Neural progenitor cell (in vitro differentiated cells): ENCODE measurements around the gene RASSF5. TPM values are rescaled to one million over a fixed set of nuclear protein-coding genes. Genes with fewer than 3 reads are reported as not detected.

Experiments
- DNase-seq: peaks from one replicate; pipeline ENCODE4 v3.0.0-alpha.2; 2016; ENCODE audit warnings: low spot score
- H2AFZ ChIP-seq: fragments of 200-600 bp; sonication (generic); replicated peaks from 2 replicates; pipeline ENCODE4 v1.6.1; 2016; ENCODE audit warnings: antibody characterized with exemption
- H3F3A ChIP-seq: fragments of 200-600 bp; sonication (generic); 2 replicates; pipeline ENCODE4 v1.6.1; 2016; ENCODE audit warnings: antibody characterized with exemption, low read depth
- H3K27ac ChIP-seq: fragments of 200-600 bp; sonication (generic); 2 replicates; pipeline ENCODE4 v1.5.1; 2016; ENCODE audit warnings: mild to moderate bottlenecking
- H3K27me3 ChIP-seq: fragments of 200-600 bp; sonication (generic); 2 replicates; pipeline ENCODE4 v1.6.1; 2016; ENCODE audit warnings: mild to moderate bottlenecking, moderate library complexity
- H3K36me3 ChIP-seq: fragments of 200-600 bp; sonication (generic); 2 replicates; pipeline ENCODE4 v1.5.1; 2016
- H3K4me1 ChIP-seq: fragments of 200-600 bp; sonication (generic); 2 replicates; pipeline ENCODE4 v1.6.1; 2016; ENCODE audit warnings: mixed run types
- H3K4me2 ChIP-seq: fragments of 200-600 bp; sonication (generic); 2 replicates; pipeline ENCODE4 v1.6.1; 2016
- H3K4me3 ChIP-seq: fragments of 200-600 bp; sonication (generic); 2 replicates; pipeline ENCODE4 v1.5.1; 2016
- H3K79me2 ChIP-seq: fragments of 200-600 bp; sonication (generic); 2 replicates; pipeline ENCODE4 v1.6.1; 2016; ENCODE audit warnings: low read depth
- H3K9ac ChIP-seq: fragments of 200-600 bp; sonication (generic); 2 replicates; pipeline ENCODE4 v1.6.1; 2016
- H3K9me3 ChIP-seq: fragments of 200-600 bp; sonication (generic); 2 replicates; pipeline ENCODE4 v1.5.1; 2016; ENCODE audit warnings: low read depth
- H4K20me1 ChIP-seq: fragments of 200-600 bp; sonication (generic); 2 replicates; pipeline ENCODE4 v1.6.1; 2016; ENCODE audit warnings: low read depth
- H3K27ac Mint-ChIP-seq: 3 replicates; pipeline ENCODE4 v1.8.0; 2021; ENCODE audit warnings: mixed read lengths
- H3K27me3 Mint-ChIP-seq: 2 replicates; pipeline ENCODE4 v1.8.0; 2022; ENCODE audit warnings: low read depth, mild to moderate bottlenecking, inconsistent platforms, moderate library complexity, mixed read lengths; ENCODE audit not compliant: insufficient read depth
- H3K36me3 Mint-ChIP-seq: 3 replicates; pipeline ENCODE4 v1.8.0; 2021; ENCODE audit warnings: mixed read lengths
- H3K4me1 Mint-ChIP-seq: 3 replicates; pipeline ENCODE4 v1.8.0; 2021; ENCODE audit warnings: mixed read lengths
- H3K4me3 Mint-ChIP-seq: 3 replicates; pipeline ENCODE4 v1.8.0; 2021; ENCODE audit warnings: mild to moderate bottlenecking, moderate library complexity, mixed read lengths
- H3K9me3 Mint-ChIP-seq: 3 replicates; pipeline ENCODE4 v1.8.0; 2020; ENCODE audit warnings: mixed read lengths
- EZH2 ChIP-seq: fragments of 200-600 bp; sonication (generic); IDR thresholded peaks from 2 replicates; pipeline ENCODE4 v1.6.1; 2017; ENCODE audit warnings: antibody characterized with exemption, mild to moderate bottlenecking, moderate library complexity
- EZH2phosphoT487 ChIP-seq: fragments of 200-600 bp; sonication (generic); IDR thresholded peaks from 2 replicates; pipeline ENCODE4 v1.6.1; 2017; ENCODE audit warnings: antibody characterized with exemption
- total RNA-seq: library from RNA; depleted of rRNA; stranded (reverse); fragments of >200 nt; gene quantifications from 2 replicates; pipeline ENCODE4 v1.2.3, GENCODE V29; 2015; ENCODE audit warnings: low replicate concordance
- TF ChIP-seq, protein P1 (sequence below): fragments of 200-600 bp; sonication (generic); IDR thresholded peaks from 2 replicates; pipeline ENCODE4 v1.5.1; 2017; ENCODE audit warnings: antibody characterized with exemption, mild to moderate bottlenecking

Gene RASSF5
- total RNA-seq, 1 donor from 2014 or later, result 0.43 TPM

GRCh38 chr1:206566999-206567398 is 59.7 kb downstream of the RASSF5 start:
- Histone ChIP-seq H3K27me3 (no peaks in the 10 kb centered on the region), H3K4me2 (no peak overlapping the region), H3K79me2 (no peaks in the 10 kb centered on the region), H3K9me3 (no peaks in the 10 kb centered on the region), H3K27ac (no peak overlapping the region), H4K20me1 (no peaks in the 10 kb centered on the region), H3K9ac (no peak overlapping the region), H3K4me3 (no peak overlapping the region), H3K36me3 (no peaks in the 10 kb centered on the region), H3F3A (no peaks in the 10 kb centered on the region), H3K4me1 (peaks cover 7% of the 10 kb centered on the region), H2AFZ (no peak overlapping the region)
- Mint-ChIP-seq H3K9me3 (no peaks in the 10 kb centered on the region), H3K27ac (peak overlapping the region; percentile 89), H3K4me3 (no peak overlapping the region), H3K27me3 (peaks cover 7% of the 10 kb centered on the region), H3K4me1 (peaks cover 16% of the 10 kb centered on the region), H3K36me3 (no peaks in the 10 kb centered on the region)
- DNase-seq, result no peak
- no peak for TF ChIP-seq EZH2phosphoT487
- TF ChIP-seq, protein P1, sequence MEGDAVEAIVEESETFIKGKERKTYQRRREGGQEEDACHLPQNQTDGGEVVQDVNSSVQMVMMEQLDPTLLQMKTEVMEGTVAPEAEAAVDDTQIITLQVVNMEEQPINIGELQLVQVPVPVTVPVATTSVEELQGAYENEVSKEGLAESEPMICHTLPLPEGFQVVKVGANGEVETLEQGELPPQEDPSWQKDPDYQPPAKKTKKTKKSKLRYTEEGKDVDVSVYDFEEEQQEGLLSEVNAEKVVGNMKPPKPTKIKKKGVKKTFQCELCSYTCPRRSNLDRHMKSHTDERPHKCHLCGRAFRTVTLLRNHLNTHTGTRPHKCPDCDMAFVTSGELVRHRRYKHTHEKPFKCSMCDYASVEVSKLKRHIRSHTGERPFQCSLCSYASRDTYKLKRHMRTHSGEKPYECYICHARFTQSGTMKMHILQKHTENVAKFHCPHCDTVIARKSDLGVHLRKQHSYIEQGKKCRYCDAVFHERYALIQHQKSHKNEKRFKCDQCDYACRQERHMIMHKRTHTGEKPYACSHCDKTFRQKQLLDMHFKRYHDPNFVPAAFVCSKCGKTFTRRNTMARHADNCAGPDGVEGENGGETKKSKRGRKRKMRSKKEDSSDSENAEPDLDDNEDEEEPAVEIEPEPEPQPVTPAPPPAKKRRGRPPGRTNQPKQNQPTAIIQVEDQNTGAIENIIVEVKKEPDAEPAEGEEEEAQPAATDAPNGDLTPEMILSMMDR, result no peak
- TF ChIP-seq EZH2, result no peak

DNA sequence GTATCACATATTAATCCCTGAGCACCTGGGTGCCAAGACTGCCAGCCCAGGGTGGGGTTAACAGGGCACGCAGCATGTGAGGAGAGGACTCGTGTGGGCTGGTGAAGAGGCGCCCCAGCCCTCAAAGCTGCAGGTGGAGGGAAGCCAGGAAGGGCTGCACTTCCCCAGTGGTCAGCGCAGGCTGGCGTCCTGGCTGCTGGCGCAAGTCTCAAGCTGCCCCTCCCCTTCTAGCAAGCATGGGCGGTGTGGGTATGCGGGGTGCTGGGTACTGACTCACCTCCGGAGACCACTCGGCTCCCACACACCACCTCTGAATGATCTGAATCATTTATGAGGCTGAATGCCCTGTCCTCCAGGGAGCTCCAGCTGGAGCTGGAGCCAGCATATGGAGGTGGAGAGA is 60.9 kb downstream of the RASSF5 start:
- Mint-ChIP-seq H3K4me3 (no peak overlapping the region), H3K9me3 (no peaks in the 10 kb centered on the region), H3K27me3 (peaks cover 6% of the 10 kb centered on the region), H3K4me1 (peaks cover 16% of the 10 kb centered on the region), H3K36me3 (no peaks in the 10 kb centered on the region), H3K27ac (no peak overlapping the region)
- Histone ChIP-seq H3K27ac (no peak overlapping the region), H3K4me1 (peaks cover 7% of the 10 kb centered on the region), H3K4me2 (no peak overlapping the region), H3K27me3 (no peaks in the 10 kb centered on the region), H3K36me3 (no peaks in the 10 kb centered on the region), H4K20me1 (no peaks in the 10 kb centered on the region), H2AFZ (no peak overlapping the region), H3K9me3 (no peaks in the 10 kb centered on the region), H3F3A (no peaks in the 10 kb centered on the region), H3K4me3 (no peak overlapping the region), H3K79me2 (no peaks in the 10 kb centered on the region), H3K9ac (no peak overlapping the region)
- TF ChIP-seq, protein P1, result no peak
- TF ChIP-seq EZH2, result no peak
- TF ChIP-seq EZH2phosphoT487, result no peak
- DNase-seq, result no peak

GRCh38 chr1:206568779-206569352 is 61.5 kb downstream of the RASSF5 start:
- TF ChIP-seq, protein P1, result no peak
- no peak for TF ChIP-seq EZH2
- TF ChIP-seq EZH2phosphoT487, result no peak
- Mint-ChIP-seq H3K27me3 (peaks cover 3% of the 10 kb centered on the region), H3K4me1 (peaks cover 16% of the 10 kb centered on the region), H3K9me3 (no peaks in the 10 kb centered on the region), H3K27ac (no peak overlapping the region), H3K4me3 (no peak overlapping the region), H3K36me3 (no peaks in the 10 kb centered on the region)
- no peaks in the 10 kb centered on the region for H3K27me3 ChIP-seq
- no peak overlapping the region for H2AFZ ChIP-seq
- peaks cover 7% of the 10 kb centered on the region for H3K4me1 ChIP-seq
- no peaks in the 10 kb centered on the region for H4K20me1 ChIP-seq
- H3F3A ChIP-seq, result no peaks in the 10 kb centered on the region
- H3K4me3 ChIP-seq, result no peak overlapping the region
- H3K9ac ChIP-seq, result no peak overlapping the region
- no peaks in the 10 kb centered on the region for H3K79me2 ChIP-seq
- no peak overlapping the region for H3K27ac ChIP-seq
- DNase-seq, result no peak
- no peak overlapping the region for H3K4me2 ChIP-seq
- no peaks in the 10 kb centered on the region for H3K9me3 ChIP-seq
- no peaks in the 10 kb centered on the region for H3K36me3 ChIP-seq
